ENCODE data around the gene SOBP. TPM values are rescaled to one million over a fixed set of nuclear protein-coding genes. Genes with fewer than 3 reads are reported as not detected.

SOBP gene
- total RNA-seq, 1 experiment from 2014 or later, result 0.22 TPM

GRCh38 chr6:107506145-107506544, 16.2 kb downstream of the SOBP start:
- no peaks in the 10 kb centered on the region for H3K79me2 ChIP-seq (ENCODE audit: low read depth)
- H3F3A ChIP-seq (ENCODE audit: insufficient read depth, low read depth), result no peaks in the 10 kb centered on the region
- H3K9me2 ChIP-seq (ENCODE audit: insufficient read depth), result no peaks in the 10 kb centered on the region
- intact Hi-C loops (cut with micrococcal nuclease; ENCODE audit: unreplicated experiment), result no loop called here
- H3K36me3 ChIP-seq (ENCODE audit: low read depth), result no peaks in the 10 kb centered on the region
- TF ChIP-seq, protein P1, sequence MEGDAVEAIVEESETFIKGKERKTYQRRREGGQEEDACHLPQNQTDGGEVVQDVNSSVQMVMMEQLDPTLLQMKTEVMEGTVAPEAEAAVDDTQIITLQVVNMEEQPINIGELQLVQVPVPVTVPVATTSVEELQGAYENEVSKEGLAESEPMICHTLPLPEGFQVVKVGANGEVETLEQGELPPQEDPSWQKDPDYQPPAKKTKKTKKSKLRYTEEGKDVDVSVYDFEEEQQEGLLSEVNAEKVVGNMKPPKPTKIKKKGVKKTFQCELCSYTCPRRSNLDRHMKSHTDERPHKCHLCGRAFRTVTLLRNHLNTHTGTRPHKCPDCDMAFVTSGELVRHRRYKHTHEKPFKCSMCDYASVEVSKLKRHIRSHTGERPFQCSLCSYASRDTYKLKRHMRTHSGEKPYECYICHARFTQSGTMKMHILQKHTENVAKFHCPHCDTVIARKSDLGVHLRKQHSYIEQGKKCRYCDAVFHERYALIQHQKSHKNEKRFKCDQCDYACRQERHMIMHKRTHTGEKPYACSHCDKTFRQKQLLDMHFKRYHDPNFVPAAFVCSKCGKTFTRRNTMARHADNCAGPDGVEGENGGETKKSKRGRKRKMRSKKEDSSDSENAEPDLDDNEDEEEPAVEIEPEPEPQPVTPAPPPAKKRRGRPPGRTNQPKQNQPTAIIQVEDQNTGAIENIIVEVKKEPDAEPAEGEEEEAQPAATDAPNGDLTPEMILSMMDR (conservative IDR thresholded peaks at IDR 0.05), result no peak
- TF ChIP-seq EZH2 (IDR thresholded peaks at IDR 0.05; ENCODE audit: low read depth), result no peak
- H2AFZ ChIP-seq, result no peak overlapping the region
- ChIA-PET POLR2A (ENCODE audit: unreplicated experiment) (no interaction called here), CTCF (no interaction called here)
- H4K20me1 ChIP-seq (ENCODE audit: insufficient read depth), result no peaks in the 10 kb centered on the region
- no TSS peak for BruUV-seq (replicated peaks)
- no peaks in the 10 kb centered on the region for H3K9me3 ChIP-seq (ENCODE audit: insufficient read depth, low read depth)
- no peak overlapping the region for H3K4me2 ChIP-seq
- peak; percentile 28 to 78 for DNase-seq
- peaks cover 15% of the 10 kb centered on the region for H3K4me1 ChIP-seq (replicated peaks; ENCODE audit: insufficient read depth)
- H3K27me3 ChIP-seq (ENCODE audit: insufficient read depth, low read depth), result no peaks in the 10 kb centered on the region
- no peak overlapping the region for H3K27ac ChIP-seq
- no peak overlapping the region for H3K4me3 ChIP-seq

- Histone ChIP-seq H3K9me3 (ENCODE audit: insufficient read depth, low read depth) (no peaks in the 10 kb centered on the region), H2AFZ (peak overlapping the region; percentile 40; the same call in 1 of the 2 replicates), H3K27me3 (ENCODE audit: insufficient read depth, low read depth) (no peaks in the 10 kb centered on the region), H3K4me3 (no peak overlapping the region), H3K36me3 (ENCODE audit: low read depth) (no peaks in the 10 kb centered on the region), H3K9me2 (ENCODE audit: insufficient read depth) (no peaks in the 10 kb centered on the region), H3K4me2 (no peak overlapping the region), H3F3A (ENCODE audit: insufficient read depth, low read depth) (no peaks in the 10 kb centered on the region), H3K27ac (no peak overlapping the region), H3K79me2 (ENCODE audit: low read depth) (no peaks in the 10 kb centered on the region), H3K4me1 (replicated peaks; ENCODE audit: insufficient read depth) (peaks cover 15% of the 10 kb centered on the region), H4K20me1 (ENCODE audit: insufficient read depth) (no peaks in the 10 kb centered on the region)
- no TSS peak for BruUV-seq (replicated peaks)
- intact Hi-C loops (cut with micrococcal nuclease; ENCODE audit: unreplicated experiment), result no loop called here
- ChIA-PET POLR2A (ENCODE audit: unreplicated experiment) (no interaction called here), CTCF (no interaction called here)
- peak; percentile 11 to 68 for DNase-seq
- no peak for TF ChIP-seq EZH2 (IDR thresholded peaks at IDR 0.05; ENCODE audit: low read depth)
- TF ChIP-seq, protein P1 (conservative IDR thresholded peaks at IDR 0.05), result no peak
Measured at GRCh38 chr6:107509506-107509905, 19.6 kb downstream of the SOBP start.

DNA sequence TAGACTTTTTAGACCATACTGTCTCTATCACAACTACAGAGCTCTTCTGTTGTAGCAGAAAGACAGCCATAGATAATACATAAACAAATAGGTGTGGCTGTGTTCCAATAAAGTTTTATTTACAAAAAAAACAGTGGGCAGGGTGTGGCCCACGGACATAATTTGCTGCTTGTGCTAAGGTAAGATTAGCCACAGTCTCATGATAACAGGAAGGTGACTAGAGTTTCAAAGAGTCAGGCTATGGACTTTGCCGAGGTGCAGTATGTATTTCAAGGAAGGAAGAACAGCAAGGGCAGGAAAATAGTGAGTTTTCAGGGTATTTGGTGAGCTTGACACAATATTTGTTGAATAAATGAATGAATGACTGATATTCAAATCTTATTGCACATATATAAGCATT, 20.2 kb downstream of the SOBP start:
- TF ChIP-seq EZH2 (IDR thresholded peaks at IDR 0.05; ENCODE audit: low read depth), result no peak
- TF ChIP-seq, protein P1 (conservative IDR thresholded peaks at IDR 0.05), result no peak
- ChIA-PET CTCF (no interaction called here), POLR2A (ENCODE audit: unreplicated experiment) (no interaction called here)
- H3K27me3 ChIP-seq (ENCODE audit: insufficient read depth, low read depth), result no peaks in the 10 kb centered on the region
- no peaks in the 10 kb centered on the region for H3K9me3 ChIP-seq (ENCODE audit: insufficient read depth, low read depth)
- no peaks in the 10 kb centered on the region for H3K36me3 ChIP-seq (ENCODE audit: low read depth)
- no peaks in the 10 kb centered on the region for H3K9me2 ChIP-seq (ENCODE audit: insufficient read depth)
- no peaks in the 10 kb centered on the region for H4K20me1 ChIP-seq (ENCODE audit: insufficient read depth)
- BruUV-seq (replicated peaks), result no TSS peak
- H2AFZ ChIP-seq, result no peak overlapping the region
- H3K4me3 ChIP-seq, result no peak overlapping the region
- H3F3A ChIP-seq (ENCODE audit: insufficient read depth, low read depth), result no peaks in the 10 kb centered on the region
- H3K4me2 ChIP-seq, result no peak overlapping the region
- H3K27ac ChIP-seq, result no peak overlapping the region
- intact Hi-C loops (cut with micrococcal nuclease; ENCODE audit: unreplicated experiment), result no loop called here
- peaks cover 15% of the 10 kb centered on the region for H3K4me1 ChIP-seq (replicated peaks; ENCODE audit: insufficient read depth)
- no peak for DNase-seq
- no peaks in the 10 kb centered on the region for H3K79me2 ChIP-seq (ENCODE audit: low read depth)

Data from PC-9 (cell line).